B cell (primary cell): ENCODE data around the gene RSPRY1. TPM values are rescaled to one million over a fixed set of nuclear protein-coding genes. Genes with fewer than 3 reads are reported as not detected.

Experiments
- ATAC-seq: fragments of 200-7000 bp; cut with Tn5 transposase; one replicate; pipeline ENCODE4 v1.10.0; 2021; ENCODE audit warnings: low read depth, mild to moderate bottlenecking, moderate number of reproducible peaks, moderate library complexity
- CTCF ChIA-PET: fragments of 350-600 bp; sonication (Branson Sonifier 250); formaldehyde crosslinking; loops from one replicate; lab custom pipeline; 2021; ENCODE audit warnings: antibody characterized with exemption, inconsistent platforms; lab: Charles Lee
- POLR2A ChIA-PET: fragments of 350-600 bp; sonication (Branson Sonifier 250); formaldehyde crosslinking; loops from one replicate; lab custom pipeline; 2021; ENCODE audit warnings: antibody characterized with exemption; lab: Charles Lee
- DNase-seq: peaks from one replicate; pipeline ENCODE4 v3.0.0; 2013
- H2AFZ ChIP-seq: 2 replicates; pipeline ENCODE4 v1.6.1; 2012; ENCODE audit warnings: mild to moderate bottlenecking, low read depth, low read length; ENCODE audit not compliant: insufficient read depth, poor library complexity, severe bottlenecking
- H3K27ac ChIP-seq, 2 donors: 1 replicate in 1 of 2; 2 replicates in 1 of 2; pipeline ENCODE4 v1.5.1; 2012 to 2013; ENCODE audit warnings: low read length in 2 of 2, mild to moderate bottlenecking in 2 of 2, moderate library complexity in 1 of 2
- H3K27me3 ChIP-seq, 4 experiments: fragments of 200-600 bp in 1 of 4; sonication (generic) in 1 of 4; replicated peaks in 1 of 4; 1 replicate in 2 of 4; 2 replicates in 2 of 4; pipeline versions ENCODE4 v1.6.1 to v1.7.0; 2013 to 2016; ENCODE audit warnings: low read length in 3 of 4, mild to moderate bottlenecking in 2 of 4, mixed read lengths in 1 of 4, moderate library complexity in 1 of 4; ENCODE audit not compliant: insufficient read depth in 4 of 4, control insufficient read depth in 3 of 4; ENCODE audit errors: control extremely low read depth in 1 of 4
- H3K36me3 ChIP-seq, 2 experiments: replicated peaks in 1 of 2; 1 replicate in 1 of 2; 2 replicates in 1 of 2; pipeline versions ENCODE4 v1.6.1 to v1.7.1; 2013; ENCODE audit warnings: low read length in 1 of 2; ENCODE audit not compliant: insufficient read depth in 2 of 2, control insufficient read depth in 1 of 2; ENCODE audit errors: control extremely low read depth in 1 of 2, extremely low read depth in 1 of 2
- H3K4me1 ChIP-seq, 2 donors: fragments of 200-600 bp in 1 of 2; sonication (generic) in 1 of 2; 1 replicate in 1 of 2; 2 replicates in 1 of 2; pipeline versions ENCODE4 v1.5.1 to v1.6.1; 2013 to 2017; ENCODE audit warnings: low read length in 2 of 2; ENCODE audit not compliant: control insufficient read depth in 2 of 2, insufficient read depth in 2 of 2
- H3K4me2 ChIP-seq: replicated peaks from 2 replicates; pipeline ENCODE3; 2012; ENCODE audit warnings: mild to moderate bottlenecking, low read depth, low read length; ENCODE audit not compliant: poor library complexity, severe bottlenecking
- H3K4me3 ChIP-seq, 5 experiments: fragments of 200-600 bp in 1 of 5; sonication (generic) in 1 of 5; 1 replicate in 3 of 5; 2 replicates in 2 of 5; pipeline versions ENCODE4 v1.5.1 to v1.7.0; 2011 to 2016; ENCODE audit warnings: low read length in 4 of 5, mild to moderate bottlenecking in 4 of 5, low read depth in 2 of 5, control low read depth in 1 of 5, moderate library complexity in 1 of 5; ENCODE audit not compliant: insufficient read depth in 1 of 5; ENCODE audit errors: control extremely low read depth in 1 of 5, extremely low read depth in 1 of 5
- H3K79me2 ChIP-seq: fragments of 200-600 bp; sonication (generic); one replicate; pipeline ENCODE4 v1.6.0; 2016; ENCODE audit warnings: low read length; ENCODE audit not compliant: control insufficient read depth, insufficient read depth
- H3K9ac ChIP-seq: fragments of 200-600 bp; sonication (generic); 2 replicates; pipeline ENCODE4 v1.6.1; 2017; ENCODE audit warnings: mild to moderate bottlenecking, low read length, moderate library complexity
- H3K9me3 ChIP-seq, 3 donors: one replicate each; pipeline versions ENCODE4 v1.6.1 to v1.7.1; 2013; ENCODE audit warnings: low read length in 2 of 3; ENCODE audit not compliant: control insufficient read depth in 2 of 3, insufficient read depth in 1 of 3; ENCODE audit errors: control extremely low read depth in 1 of 3
- H4K20me1 ChIP-seq: 2 replicates; pipeline ENCODE4 v1.6.0; 2012; ENCODE audit warnings: mild to moderate bottlenecking, low read length; ENCODE audit not compliant: insufficient read depth, control insufficient read depth, poor library complexity, severe bottlenecking
- H3K27ac Mint-ChIP-seq: one replicate; pipeline ENCODE4 v1.8.0; 2021; ENCODE audit warnings: mixed read lengths
- H3K27me3 Mint-ChIP-seq: one replicate; pipeline ENCODE4 v1.8.0; 2021; ENCODE audit warnings: mixed read lengths
- H3K4me1 Mint-ChIP-seq: one replicate; pipeline ENCODE4 v1.8.0; 2021; ENCODE audit warnings: mixed read lengths
- H3K4me3 Mint-ChIP-seq: one replicate; pipeline ENCODE4 v1.8.0; 2021; ENCODE audit warnings: mixed read lengths
- H3K9me3 Mint-ChIP-seq: one replicate; pipeline ENCODE4 v1.8.0; 2022; ENCODE audit warnings: mixed read lengths; ENCODE audit not compliant: insufficient read depth
- EZH2 ChIP-seq: IDR thresholded peaks from 2 replicates; pipeline ENCODE4 v1.6.1; 2012; ENCODE audit warnings: borderline replicate concordance, low read depth, mild to moderate bottlenecking, moderate library complexity, low read length; ENCODE audit not compliant: insufficient read depth, poor library complexity, severe bottlenecking
- WGBS: methylation state at CpG from one replicate; pipeline ENCODE4 v1.1.5; 2013; ENCODE audit warnings: missing lambda C conversion rate; ENCODE audit not compliant: insufficient coverage; 5-methylcytosine and 5-hydroxymethylcytosine counted together
- intact Hi-C: fragments of 100-400 bp; cut with micrococcal nuclease; formaldehyde crosslinking; loops from one replicate; pipeline ENCODE4 v1.10.0; 2022
- polyA plus RNA-seq: library from polyadenylated mRNA; depleted of rRNA; stranded (reverse); fragments of >200 nt; gene quantifications from 2 replicates; pipeline ENCODE4 v1.2.3, GENCODE V29; 2012
- total RNA-seq, 2 donors: library from RNA; stranded (reverse); fragments of 120-200 nt in 1 of 2; gene quantifications; 1 replicate in 1 of 2; 2 replicates in 1 of 2; pipeline versions ENCODE4 v1.2.3 to v1.2.4, GENCODE V29; 2013 to 2022
- TF ChIP-seq, protein P1 (sequence below): fragments of 200-600 bp; IDR thresholded peaks from one replicate; pipeline ENCODE4 v1.8.0; 2022; ENCODE audit warnings: antibody characterized with exemption, mild to moderate bottlenecking

The RSPRY1 gene
- total and polyA plus RNA-seq, 2 donors (not counting 1 experiment from before 2014, with no cell fraction given), result 9.6 to 38.4 TPM

DNA sequence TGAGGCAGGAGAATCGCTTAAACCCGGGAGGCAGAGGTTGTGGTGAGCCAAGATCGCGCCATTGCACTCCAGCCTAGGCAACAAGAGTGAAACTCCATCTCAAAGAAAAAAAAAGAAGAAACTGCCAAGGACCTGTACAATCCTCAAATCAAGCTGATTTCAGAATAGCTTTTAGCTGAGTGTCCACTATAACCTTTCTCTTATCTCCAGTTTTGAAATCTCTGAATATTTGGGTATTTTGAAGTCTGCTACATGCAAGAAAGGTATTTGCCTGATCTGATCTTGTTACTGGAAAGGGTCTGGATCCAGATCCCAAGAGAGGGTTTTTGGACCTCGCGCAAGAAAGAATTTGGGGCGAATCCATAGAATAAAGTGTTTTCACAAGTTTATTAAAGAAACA is 39.8 kb downstream of the RSPRY1 start:
- Mint-ChIP-seq H3K9me3 (no peaks in the 10 kb centered on the region), H3K27ac (no peak overlapping the region), H3K27me3 (no peaks in the 10 kb centered on the region), H3K4me3 (no peak overlapping the region), H3K4me1 (no peaks in the 10 kb centered on the region)
- ChIA-PET CTCF (no interaction called here), POLR2A (no interaction called here)
- Histone ChIP-seq H3K79me2 (no peaks in the 10 kb centered on the region), H3K27me3 (no peaks in the 10 kb centered on the region), H3K4me3 (no peak overlapping the region), H3K4me1 (no peaks in the 10 kb centered on the region), H3K9me3 (no peaks in the 10 kb centered on the region), H3K27ac (no peak overlapping the region), H3K9ac (no peak overlapping the region), H4K20me1 (no peaks in the 10 kb centered on the region), H3K4me2 (no peak overlapping the region), H2AFZ (no peak overlapping the region), H3K36me3 (peaks cover 3 to 82% of the 10 kb centered on the region in 2 experiments)
- TF ChIP-seq, protein P1, sequence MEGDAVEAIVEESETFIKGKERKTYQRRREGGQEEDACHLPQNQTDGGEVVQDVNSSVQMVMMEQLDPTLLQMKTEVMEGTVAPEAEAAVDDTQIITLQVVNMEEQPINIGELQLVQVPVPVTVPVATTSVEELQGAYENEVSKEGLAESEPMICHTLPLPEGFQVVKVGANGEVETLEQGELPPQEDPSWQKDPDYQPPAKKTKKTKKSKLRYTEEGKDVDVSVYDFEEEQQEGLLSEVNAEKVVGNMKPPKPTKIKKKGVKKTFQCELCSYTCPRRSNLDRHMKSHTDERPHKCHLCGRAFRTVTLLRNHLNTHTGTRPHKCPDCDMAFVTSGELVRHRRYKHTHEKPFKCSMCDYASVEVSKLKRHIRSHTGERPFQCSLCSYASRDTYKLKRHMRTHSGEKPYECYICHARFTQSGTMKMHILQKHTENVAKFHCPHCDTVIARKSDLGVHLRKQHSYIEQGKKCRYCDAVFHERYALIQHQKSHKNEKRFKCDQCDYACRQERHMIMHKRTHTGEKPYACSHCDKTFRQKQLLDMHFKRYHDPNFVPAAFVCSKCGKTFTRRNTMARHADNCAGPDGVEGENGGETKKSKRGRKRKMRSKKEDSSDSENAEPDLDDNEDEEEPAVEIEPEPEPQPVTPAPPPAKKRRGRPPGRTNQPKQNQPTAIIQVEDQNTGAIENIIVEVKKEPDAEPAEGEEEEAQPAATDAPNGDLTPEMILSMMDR, result no peak
- no peak for TF ChIP-seq EZH2
- WGBS, result 83% methylated on average over 3 of the region's 7 CpGs
- DNase-seq, result no peak
- intact Hi-C loops, result no loop called here
- ATAC-seq, result no peak

- TF ChIP-seq EZH2, result no peak
- TF ChIP-seq, protein P1, result no peak
- no peak overlapping the region for H3K4me3 ChIP-seq
- 100% methylated on average over 1 of the region's 4 CpGs for WGBS
- no peaks in the 10 kb centered on the region for H3K79me2 ChIP-seq
- H3K9me3 ChIP-seq, result no peaks in the 10 kb centered on the region
- POLR2A ChIA-PET, result no interaction called here
- no peaks in the 10 kb centered on the region for H3K4me1 Mint-ChIP-seq
- H3K4me1 ChIP-seq, result no peaks in the 10 kb centered on the region
- no peak overlapping the region for H3K4me2 ChIP-seq
- no peak overlapping the region for H3K9ac ChIP-seq
- CTCF ChIA-PET, result no interaction called here
- no peak overlapping the region for H3K27ac ChIP-seq
- no peak overlapping the region for H3K27ac Mint-ChIP-seq
- no peaks in the 10 kb centered on the region for H4K20me1 ChIP-seq
- no peak overlapping the region for H3K4me3 Mint-ChIP-seq
- H3K36me3 ChIP-seq, result peaks cover 7 to 82% of the 10 kb centered on the region in 2 experiments
- H3K27me3 ChIP-seq, result no peaks in the 10 kb centered on the region
- no peak overlapping the region for H2AFZ ChIP-seq
- no peaks in the 10 kb centered on the region for H3K27me3 Mint-ChIP-seq
- no peaks in the 10 kb centered on the region for H3K9me3 Mint-ChIP-seq
- intact Hi-C loops, result no loop called here
- DNase-seq (no peak), ATAC-seq (no peak)
Observed at GRCh38 chr16:57226701-57227621, 40.8 kb downstream of the RSPRY1 start.
